ENCODE results near the gene RNF220. TPM values are rescaled to one million over a fixed set of nuclear protein-coding genes. Genes with fewer than 3 reads are reported as not detected.

RNF220 gene
- total and polyA plus RNA-seq, 2 donors (not counting 3 experiments of a cell fraction or from before 2014, with no cell fraction given): 62.7 to 66.6 TPM

DNA sequence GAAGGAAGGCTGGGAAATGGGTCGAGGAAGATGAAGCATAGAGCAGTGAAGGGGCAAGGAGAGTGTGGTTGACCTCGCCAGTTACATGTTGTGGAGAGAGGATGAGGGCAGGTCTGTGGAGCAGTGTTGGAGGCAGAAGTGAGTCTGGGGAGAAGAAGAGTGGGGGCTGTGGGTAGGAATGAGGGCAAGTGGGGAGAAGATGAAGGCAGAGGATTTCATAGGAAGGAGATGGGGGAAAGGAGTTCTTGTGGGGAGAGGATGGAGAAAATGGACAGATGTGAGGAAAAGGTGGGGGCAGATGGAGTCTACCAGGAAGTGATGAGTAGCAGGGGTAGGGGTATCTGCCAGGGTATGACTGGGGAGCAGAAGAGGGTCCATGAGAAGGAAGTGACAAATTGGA, 273.1 kb downstream of the RNF220 start:
- FAIRE-seq (no peak), DNase-seq (ENCODE audit: low read depth, low spot score) (no peak)
- no TSS peak for BruUV-seq (replicated peaks)
- Histone ChIP-seq H3K4me2 (ENCODE audit: insufficient read depth, low read length) (no peak overlapping the region), H3K4me3 (replicated peaks in 1 of 3; ENCODE audit: insufficient read depth in 1 of 3, low read depth in 1 of 3, low read length in 3 of 3) (no peak overlapping the region), H3K27ac (ENCODE audit: insufficient read depth, low read depth, low read length) (no peak overlapping the region), H3K27me3 (ENCODE audit: control insufficient read depth in 2 of 2, insufficient read depth in 2 of 2, low read length in 2 of 2) (peaks cover 0 to 1% of the 10 kb centered on the region in 2 experiments), H4K20me1 (replicated peaks; ENCODE audit: control insufficient read depth, extremely low read depth, insufficient read depth, low read length) (no peaks in the 10 kb centered on the region), H3K9me3 (replicated peaks; ENCODE audit: control insufficient read depth, insufficient read depth, low read length) (no peaks in the 10 kb centered on the region), H3K79me2 (ENCODE audit: control insufficient read depth, insufficient read depth, low read length) (no peaks in the 10 kb centered on the region), H3K4me1 (ENCODE audit: control insufficient read depth, extremely low read depth, insufficient read depth, low read length) (peaks cover 27% of the 10 kb centered on the region), H3K9me1 (replicated peaks; ENCODE audit: control insufficient read depth, extremely low read depth, insufficient read depth, low read length) (no peaks in the 10 kb centered on the region), H3K36me3 (ENCODE audit: control insufficient read depth in 2 of 2, extremely low read depth in 1 of 2, insufficient read depth in 2 of 2, low read length in 2 of 2) (no peaks in the 10 kb centered on the region), H3K9ac (replicated peaks; ENCODE audit: extremely low read depth, insufficient read depth, low read length) (no peak overlapping the region), H2AFZ (ENCODE audit: low read depth, low read length) (no peak overlapping the region)
- TF ChIP-seq MYC (IDR thresholded peaks at IDR 0.05; ENCODE audit: low read depth, low read length): no peak
- TF ChIP-seq JUN (IDR thresholded peaks at IDR 0.05; ENCODE audit: borderline replicate concordance, insufficient read depth, insufficient read length, low read depth): no peak
- no peak for TF ChIP-seq EZH2 (IDR thresholded peaks at IDR 0.05; ENCODE audit: borderline replicate concordance, low read depth, low read length, severe bottlenecking)
- TF ChIP-seq FOS (IDR thresholded peaks at IDR 0.05; ENCODE audit: borderline replicate concordance, insufficient read depth, low read length): no peak
- no peak for TF ChIP-seq GATA2 (IDR thresholded peaks at IDR 0.05; ENCODE audit: insufficient read depth, insufficient read length, low read depth, low read length)
- no peak for TF ChIP-seq POLR2AphosphoS5 (IDR thresholded peaks at IDR 0.05; ENCODE audit: insufficient read depth, low read depth, low read length)
- TF ChIP-seq MAX (IDR thresholded peaks at IDR 0.05; ENCODE audit: insufficient read depth, insufficient read length): no peak
- TF ChIP-seq, protein P1, sequence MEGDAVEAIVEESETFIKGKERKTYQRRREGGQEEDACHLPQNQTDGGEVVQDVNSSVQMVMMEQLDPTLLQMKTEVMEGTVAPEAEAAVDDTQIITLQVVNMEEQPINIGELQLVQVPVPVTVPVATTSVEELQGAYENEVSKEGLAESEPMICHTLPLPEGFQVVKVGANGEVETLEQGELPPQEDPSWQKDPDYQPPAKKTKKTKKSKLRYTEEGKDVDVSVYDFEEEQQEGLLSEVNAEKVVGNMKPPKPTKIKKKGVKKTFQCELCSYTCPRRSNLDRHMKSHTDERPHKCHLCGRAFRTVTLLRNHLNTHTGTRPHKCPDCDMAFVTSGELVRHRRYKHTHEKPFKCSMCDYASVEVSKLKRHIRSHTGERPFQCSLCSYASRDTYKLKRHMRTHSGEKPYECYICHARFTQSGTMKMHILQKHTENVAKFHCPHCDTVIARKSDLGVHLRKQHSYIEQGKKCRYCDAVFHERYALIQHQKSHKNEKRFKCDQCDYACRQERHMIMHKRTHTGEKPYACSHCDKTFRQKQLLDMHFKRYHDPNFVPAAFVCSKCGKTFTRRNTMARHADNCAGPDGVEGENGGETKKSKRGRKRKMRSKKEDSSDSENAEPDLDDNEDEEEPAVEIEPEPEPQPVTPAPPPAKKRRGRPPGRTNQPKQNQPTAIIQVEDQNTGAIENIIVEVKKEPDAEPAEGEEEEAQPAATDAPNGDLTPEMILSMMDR (IDR thresholded peaks at IDR 0.05; ENCODE audit: extremely low read depth in 1 of 2, insufficient read depth in 1 of 2, low read depth in 1 of 2, low read length in 2 of 2): no peak
- no peak for TF ChIP-seq POLR2A (IDR thresholded peaks at IDR 0.05; ENCODE audit: low read depth, low read length)
- intact Hi-C loops (cut with micrococcal nuclease) (no loop called here), dilution Hi-C loops (cut with MboI; ENCODE audit: extremely low pct_ligation_motif_present, low sequenced_read_pairs) (no loop called here)
- POLR2A ChIA-PET: no interaction called here
- CTCF ChIA-PET: interaction anchor here (0.6 to 0.9 kb wide), 3 partner anchors 14 to 26 kb away, joined by 3 read pairs; no protein-coding TSS in a partner anchor
